GM12891 (cell line): ENCODE results near the gene VMO1.

Experiments used
- POLR2A ChIP-seq: IDR thresholded peaks from 2 replicates; pipeline ENCODE4 v1.6.1; 2011; ENCODE audit warnings: low read depth, low read length, control low read depth
- POLR2AphosphoS5 ChIP-seq: IDR thresholded peaks from 2 replicates; pipeline ENCODE4 v1.6.1; 2011; ENCODE audit warnings: low read depth, low read length, control low read depth
- POU2F2 ChIP-seq: IDR thresholded peaks from 2 replicates; pipeline ENCODE4 v1.6.1; 2011; ENCODE audit warnings: low read depth, mild to moderate bottlenecking, control low read depth, low read length, moderate library complexity
- SPI1 ChIP-seq: IDR thresholded peaks from 2 replicates; pipeline ENCODE4 v1.6.1; 2011; ENCODE audit warnings: low read depth, low read length, control low read depth
- TAF1 ChIP-seq: IDR thresholded peaks from 2 replicates; pipeline ENCODE4 v1.6.1; 2011; ENCODE audit warnings: low read depth, low read length, control low read depth

DNA sequence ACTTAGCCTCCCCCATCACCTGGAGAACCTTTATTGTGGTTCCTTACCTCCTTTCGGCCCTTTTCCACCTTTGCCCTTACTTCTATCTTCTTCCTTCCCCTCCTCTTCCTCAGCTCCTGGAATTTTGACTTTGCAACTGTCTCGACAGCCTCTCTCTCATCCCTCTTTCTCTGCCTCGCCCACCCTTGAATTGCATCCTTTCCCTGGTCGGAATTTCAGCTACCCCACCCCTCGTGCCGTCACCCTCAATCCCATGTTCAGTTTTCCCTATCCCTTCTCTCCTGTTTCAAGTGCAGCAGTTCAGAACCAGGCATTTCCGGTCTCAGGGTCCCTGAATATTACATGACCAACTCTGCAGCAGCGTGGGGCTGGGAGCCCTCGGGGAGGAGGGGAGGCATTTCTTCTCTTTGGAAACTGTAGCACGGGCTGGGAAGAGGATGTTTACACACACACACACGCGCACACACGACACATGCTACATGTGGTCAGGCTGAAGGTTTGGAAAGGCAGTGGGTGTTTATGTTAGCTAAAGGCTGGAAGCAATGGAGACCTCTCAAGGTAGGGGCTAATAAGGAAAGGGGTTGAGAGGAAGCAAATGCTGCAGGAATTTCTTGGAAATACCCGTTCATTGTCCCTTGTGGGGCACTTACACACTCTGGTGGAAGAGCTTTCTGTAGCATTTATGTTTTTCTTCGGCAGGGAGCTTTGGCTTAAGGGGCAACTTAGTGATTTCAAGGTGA lies 47.9 kb upstream of the VMO1 start:
- TF ChIP-seq POLR2A = no peak
- TF ChIP-seq POLR2AphosphoS5 = no peak
- no peak for TF ChIP-seq TAF1
- no peak for TF ChIP-seq POU2F2
- TF ChIP-seq SPI1 = no peak
